Inflammatory macrophage treated with lipopolysaccharide for 4 hours (primary cell): ENCODE measurements around the gene DAPL1.

Source experiments
- DNase-seq: peaks from one replicate; pipeline ENCODE4 v3.0.0-alpha.2; 2020

DAPL1 gene

DNA sequence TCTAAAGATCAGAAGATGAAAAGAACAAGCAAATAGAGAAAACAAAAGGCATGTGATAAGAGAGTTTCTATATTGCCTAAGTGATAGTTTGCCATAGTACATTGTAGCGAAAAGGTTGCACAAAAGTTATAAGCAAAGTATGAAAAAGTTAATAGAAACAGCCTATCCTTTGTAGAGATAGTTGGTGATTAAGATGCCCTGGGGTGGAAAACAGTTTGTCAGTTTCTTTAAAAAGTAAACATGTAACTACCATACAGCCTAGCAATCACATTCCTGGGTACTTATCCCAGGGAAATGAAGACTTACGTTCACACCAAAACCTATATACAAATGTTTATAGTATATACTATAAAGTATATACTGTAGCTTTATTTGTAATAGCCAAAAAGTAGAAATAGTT lies 16.9 kb upstream of the DAPL1 start:
- DNase-seq, result no peak

DNA sequence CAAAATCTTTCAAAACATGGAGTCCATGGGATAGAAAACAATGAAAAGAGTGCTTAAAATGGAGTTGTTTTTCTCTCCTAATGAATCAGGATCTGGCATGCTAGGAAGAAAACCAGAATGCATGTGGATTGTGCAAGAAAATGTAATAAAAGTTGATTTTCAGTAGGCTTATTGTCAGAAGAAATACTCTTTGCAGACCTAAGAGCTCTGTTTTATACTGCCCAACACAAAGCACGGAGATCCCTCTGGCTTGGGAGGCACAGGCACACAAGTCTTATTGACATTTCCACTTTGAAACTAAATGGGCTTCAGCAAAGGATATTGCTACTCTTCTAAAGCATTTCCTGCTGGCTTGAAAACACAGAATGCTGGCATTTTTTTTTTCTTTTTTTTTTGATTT lies 15.5 kb upstream of the DAPL1 start:
- no peak for DNase-seq

DNA sequence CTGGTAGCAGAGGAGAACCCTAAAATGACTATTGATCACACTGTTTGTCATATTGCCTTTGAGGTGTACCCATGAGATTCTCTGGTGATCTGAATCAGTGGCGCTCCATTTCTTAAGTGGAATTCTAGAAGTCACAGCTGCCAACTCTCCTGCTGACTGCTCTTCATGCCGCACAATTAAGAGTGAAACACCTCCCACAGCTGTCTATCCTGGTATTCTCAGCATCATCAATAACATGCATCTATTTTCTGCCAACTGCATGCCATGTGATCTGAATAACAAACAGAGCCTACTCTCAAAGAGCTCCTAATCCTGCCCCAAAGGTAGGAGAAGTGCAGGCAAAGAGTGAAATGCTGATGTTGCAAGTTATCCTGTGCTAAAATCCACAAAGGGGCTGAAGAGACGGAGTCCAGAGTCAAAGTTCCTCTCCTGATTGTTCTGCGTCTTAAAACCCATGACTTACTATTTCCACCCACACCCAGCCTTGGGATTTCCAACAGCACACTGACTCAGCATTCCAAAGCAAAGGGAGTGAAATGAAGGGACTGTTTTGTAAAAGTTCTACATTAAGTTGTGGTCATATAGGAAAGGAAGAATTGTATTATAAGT lies 13.7 kb upstream of the DAPL1 start:
- peak; percentile 89 for DNase-seq

DNA sequence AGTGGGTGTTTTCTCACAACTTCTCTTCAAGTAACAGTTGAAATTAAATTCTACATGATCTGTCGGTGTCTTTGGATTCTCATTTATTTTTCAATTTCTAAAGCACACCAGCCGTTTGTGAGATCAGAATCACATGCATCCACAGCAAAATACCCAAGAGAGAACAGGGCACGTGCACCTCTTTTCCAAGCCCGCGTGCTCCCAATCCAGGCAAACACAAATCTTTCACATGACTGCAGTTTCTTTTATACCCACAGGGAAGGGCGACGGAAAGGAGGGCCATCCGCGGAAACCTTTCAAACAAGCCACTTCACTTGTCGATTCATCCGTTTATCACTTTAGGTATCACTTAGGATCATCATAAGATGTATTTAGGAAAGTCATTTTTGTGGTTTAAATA lies 13.0 kb upstream of the DAPL1 start:
- no peak for DNase-seq

DNA sequence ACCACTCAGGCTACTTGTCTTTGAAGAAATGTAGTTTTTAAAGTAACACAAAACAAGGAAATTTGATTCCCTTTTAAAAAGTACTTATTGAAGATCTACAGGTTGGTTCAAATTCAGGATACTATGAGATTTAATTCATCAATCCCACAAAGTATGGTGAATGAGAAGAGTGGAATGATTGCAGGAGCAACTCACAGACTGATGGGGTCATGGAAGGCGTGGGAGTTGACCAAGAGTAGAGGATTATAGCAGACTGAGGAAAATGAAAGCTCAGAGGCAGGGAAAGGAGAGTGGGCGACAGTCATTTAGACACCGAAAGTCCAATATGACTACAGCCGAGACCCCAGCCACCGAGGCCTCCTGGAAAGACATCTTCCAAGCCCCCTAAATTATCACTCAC lies 12.5 kb upstream of the DAPL1 start:
- peak; percentile 25 for DNase-seq

DNA sequence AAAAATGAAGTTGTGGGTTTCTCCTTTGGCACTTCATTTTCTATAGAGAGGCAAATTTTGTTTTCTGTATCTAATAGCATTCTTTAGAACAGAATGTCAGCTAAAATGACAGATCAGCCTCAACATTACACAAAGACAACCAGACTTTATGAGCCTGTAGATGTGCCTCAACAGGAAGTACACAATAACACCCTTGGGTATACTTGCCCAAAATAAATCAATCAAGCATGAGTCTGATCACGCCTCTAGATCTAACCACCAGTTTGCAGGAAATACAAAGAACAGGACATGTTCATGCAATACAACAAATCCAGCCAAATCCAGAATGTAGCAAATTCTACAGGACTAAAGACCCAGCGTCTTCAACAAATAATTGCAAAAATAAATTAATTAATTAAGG lies 11.2 kb upstream of the DAPL1 start:
- DNase-seq, result no peak

DNA sequence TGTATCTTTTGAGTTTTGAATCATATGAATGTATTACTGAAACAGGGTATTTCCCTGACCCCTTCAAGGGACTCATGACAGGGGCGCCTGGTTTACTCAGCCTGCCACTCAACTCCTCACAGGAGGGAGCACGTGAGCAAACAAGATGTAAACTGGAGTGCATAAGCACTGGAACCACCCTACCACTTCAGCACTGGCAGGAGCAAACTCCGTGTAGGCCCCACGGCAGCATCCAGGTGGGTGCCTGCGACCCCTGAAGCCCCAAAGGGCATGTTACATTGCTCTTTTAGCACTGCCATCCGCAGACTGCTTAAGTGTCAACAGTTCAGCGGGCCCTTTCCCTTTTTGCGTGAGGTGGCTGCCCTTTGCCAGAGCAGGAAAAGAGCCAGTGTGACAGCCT lies 8.2 kb upstream of the DAPL1 start:
- DNase-seq, result no peak

DNA sequence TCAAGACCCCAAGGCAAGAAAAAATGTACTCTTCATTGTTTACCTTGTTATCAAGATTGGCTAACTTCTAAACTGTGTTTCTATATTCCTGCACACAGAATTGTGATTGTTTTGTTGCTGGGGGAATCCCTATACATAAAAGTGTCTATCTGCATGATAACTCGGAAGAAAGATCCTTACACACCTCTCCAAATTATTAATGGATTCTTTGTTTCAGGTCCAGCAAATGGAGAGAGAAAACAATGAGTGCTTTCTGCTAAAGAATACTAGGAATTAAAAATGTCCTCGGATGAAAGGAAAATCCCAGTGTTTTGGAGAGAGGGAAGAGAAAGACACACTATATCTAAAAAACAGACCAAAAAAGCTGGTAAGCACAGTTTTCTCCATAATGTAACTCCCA lies 6.2 kb upstream of the DAPL1 start:
- no peak for DNase-seq

DNA sequence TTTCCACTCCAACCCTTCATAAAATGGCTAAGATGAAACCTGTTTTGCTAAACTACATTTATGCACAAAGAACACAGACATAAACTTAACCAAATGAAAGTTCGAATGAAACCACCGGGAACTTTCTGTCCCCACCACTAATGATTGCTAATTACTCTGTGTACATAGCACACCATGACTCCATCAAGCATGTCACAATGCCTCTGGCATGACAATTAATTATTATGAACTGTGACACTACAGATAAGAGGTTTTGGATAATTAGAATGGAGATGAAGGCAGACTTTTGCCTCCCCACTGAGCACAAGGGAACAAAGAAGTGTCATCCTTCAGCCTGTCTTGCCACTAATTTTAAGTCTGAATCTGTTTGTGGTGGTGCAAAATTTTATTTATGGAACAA lies 1.5 kb downstream of the DAPL1 start:
- no peak for DNase-seq

DNA sequence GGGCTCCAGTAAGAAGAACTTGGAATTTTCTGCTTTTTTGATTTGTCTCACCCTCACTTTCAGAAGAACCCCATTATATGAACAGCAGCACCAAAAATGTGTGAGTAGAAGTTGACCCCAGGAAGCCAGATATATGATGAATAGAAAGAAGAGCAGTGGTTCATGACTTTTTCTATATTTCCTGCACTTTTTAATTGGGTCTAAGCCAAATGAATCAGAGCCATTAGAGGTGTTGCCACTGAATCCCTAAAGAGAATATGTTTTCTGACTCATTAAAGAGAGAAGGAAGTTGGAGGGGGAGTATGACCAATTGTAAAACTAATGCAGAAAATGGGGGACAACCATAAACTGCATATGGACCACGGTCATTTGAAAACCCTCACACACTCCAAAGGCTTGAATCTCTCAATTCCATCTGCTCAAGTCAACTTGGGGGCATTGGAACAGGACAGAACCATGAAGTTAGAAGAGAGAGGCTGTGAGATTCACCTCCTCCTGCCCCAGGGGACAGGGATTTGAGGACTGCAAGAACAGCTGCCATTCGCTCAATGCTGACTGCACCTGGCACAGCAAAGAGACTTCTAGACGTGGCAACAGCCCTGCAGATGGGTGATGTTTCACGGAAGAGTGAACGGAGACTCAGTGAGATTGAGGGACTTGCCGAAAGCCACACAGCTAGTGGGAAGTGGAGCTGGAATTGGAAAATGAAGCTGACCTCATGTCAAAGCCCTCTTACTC lies 3.0 kb downstream of the DAPL1 start:
- DNase-seq, result no peak

DNA sequence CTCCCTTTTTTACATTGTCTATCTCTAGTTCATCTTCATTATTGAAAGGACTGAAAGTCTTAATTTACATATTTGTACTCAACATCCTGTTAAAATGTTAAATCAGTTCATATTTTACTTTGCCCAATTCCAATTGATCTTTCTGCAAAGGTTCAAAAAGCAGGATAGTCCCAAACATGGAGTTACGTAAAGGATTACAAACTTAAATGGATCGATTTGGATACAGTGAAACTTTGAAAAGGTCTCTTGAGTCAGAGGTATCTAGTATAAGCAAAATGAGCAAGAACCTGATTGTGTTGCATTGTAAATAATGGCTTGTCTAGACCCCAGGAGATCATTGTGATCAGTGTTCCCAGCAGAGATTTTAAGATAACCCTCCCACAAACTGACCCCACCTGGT lies 4.1 kb downstream of the DAPL1 start:
- DNase-seq, result no peak

DNA sequence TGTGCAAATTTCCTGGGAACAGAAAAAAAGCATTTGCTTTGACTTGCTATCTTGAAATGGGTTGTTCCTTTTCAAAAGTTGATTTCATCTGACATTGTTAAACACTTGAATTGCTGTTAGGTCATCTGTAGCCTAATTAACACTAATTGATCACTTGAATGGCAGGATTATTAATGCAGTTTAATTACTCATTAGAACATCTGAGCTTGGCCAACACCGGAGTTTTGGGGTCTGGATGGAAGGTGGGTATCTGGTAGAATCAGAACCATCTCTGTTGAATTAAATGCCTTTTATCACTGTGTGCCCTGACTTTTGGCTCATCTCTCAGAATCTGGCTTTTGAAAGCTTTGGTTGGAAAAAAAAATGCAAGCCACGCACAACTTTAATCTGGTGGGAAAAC lies 8.4 kb downstream of the DAPL1 start:
- DNase-seq, result no peak

DNA sequence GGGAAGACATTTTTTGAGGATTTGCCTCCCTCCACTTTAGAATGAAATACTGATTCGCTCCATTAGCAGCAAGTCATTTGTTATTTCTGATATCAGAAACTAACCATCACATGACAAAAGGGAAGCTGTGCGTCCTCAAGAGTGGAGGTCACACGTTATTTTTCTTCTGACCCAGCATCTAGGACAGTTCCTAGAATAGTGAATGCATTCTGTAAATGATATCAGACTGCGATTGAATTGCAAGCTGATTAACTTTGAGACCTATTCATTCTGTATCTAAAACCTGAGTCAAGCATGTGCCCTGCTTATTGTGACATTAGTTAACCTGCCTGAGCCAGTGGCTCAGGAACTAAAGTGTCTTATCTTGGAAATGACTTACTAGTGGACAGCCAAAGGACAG lies 10.1 kb downstream of the DAPL1 start:
- DNase-seq, result no peak

DNA sequence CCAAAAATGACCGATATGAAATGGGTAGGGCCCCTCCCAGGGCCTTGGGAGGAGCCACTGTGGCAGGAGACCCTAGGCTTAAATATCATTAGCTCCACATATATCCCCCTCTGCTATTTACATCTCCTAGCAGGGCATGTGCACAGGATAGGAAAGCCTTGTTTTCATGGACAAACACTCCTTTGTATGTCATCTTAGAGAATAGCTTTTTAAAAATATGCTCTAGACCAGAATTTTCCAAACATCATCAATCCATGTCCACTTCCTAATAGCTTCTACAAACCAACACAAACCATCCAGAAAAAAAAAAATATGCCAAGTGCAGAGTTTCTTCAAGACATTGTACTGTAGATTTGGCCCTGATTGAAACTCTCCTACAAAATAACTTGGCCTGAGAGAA lies 10.8 kb downstream of the DAPL1 start:
- no peak for DNase-seq

DNA sequence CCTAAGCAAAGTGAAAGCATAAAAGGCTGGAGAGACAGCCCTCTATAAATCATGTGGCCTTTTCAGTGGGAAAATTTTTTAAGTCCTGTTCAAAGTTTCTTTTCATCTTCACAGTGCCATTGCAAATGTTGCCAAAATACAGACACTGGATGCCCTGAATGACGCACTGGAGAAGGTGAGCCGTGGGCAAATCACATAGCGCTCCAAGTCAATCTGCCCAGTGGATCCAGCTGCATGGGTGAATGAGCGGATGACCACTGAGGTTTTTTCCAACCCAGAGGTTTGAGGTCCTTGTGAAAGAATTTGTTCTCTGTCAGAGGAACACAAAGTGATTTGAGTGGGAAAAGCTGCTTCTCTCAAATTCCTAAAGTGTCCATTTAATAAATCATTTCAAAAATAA lies 11.8 kb downstream of the DAPL1 start:
- DNase-seq, result no peak

DNA sequence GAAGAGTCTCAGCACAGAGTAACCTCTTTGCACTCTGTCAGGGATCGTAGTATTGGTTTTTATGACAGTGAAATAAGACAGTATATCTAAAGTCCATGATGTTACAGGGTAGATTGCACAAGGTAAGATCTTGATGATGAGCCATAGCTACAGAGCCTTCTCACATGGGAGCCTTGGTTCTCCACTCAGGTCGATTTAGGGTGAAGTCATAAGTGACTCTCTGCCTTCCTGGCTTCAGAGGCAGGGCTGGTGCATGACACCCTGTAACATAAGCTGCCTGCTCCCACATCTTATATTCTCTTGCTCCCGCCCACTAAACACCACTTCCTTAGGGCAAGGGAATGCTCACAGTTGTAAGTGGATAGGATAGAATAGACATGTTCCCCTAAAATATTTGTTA lies 13.3 kb downstream of the DAPL1 start:
- peak; percentile 18 for DNase-seq

DNA sequence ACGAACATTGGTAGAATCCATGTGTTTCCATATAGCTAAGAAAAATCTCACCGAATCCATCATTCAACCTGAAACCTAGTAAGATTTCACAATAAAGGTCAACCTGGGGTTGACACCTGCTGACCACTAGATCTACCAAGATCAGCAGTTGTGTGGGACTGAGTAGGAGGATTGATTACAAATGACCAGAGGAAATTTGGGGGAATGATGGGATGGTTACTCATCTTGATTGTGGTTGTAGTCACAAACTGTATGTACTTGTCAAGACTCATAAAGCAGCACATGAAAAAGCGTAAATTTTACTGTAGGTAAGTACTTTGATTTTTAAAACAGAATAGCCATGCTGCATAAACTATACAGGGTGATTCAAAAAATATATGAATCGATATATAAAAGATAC lies 14.7 kb downstream of the DAPL1 start:
- DNase-seq, result no peak

DNA sequence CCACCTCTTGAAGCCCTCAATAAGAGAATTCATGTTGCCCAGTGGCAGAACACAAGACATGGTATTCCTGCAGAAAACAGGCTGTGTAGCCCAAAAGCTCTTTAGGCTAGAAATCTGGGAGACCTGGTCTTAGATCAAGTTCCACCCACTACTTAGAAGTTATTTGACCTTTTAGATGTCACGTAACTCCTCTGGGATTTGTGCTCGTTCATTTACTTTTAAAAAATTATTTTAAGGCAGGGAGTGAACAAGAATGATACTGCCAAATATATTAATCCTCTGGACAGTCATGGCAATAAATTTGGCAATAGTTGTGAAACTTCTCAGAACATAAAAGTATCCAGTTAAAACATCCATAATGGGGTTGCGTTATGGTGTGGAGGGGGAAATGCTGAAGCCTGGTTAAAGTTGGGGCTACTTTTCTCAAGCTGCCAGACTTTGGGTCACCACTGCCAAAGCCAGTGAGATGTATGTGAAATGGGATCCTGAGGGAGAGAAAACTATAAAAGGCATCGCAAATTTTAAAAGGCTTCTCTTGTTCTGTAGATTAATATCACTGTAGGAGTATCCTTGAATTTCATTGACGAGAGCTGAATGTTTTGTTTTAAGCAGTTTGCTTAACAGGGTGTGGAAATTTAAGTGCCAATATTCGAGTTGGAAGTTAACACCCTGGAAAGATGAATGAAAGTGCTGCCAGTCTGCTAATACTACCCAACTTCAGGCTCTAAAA lies 15.8 kb downstream of the DAPL1 start:
- no peak for DNase-seq

DNA sequence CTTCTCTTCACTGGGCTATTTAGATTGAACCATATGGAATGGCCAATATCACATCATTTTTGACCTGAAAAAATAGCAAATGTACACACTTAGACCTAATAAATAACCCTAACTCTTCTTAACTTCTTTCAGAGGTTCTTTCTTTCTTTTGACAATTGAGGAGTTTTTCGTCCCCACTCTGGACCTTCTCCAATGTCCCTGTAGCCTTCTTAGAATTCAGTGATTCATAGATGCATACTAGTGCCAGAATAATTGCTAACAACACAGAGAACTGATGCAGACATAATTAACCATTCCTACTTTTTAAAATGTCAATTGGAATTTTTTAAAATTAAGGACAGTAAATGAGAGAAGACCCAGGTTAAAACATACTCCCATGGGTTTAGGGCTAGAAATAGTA lies 20.0 kb downstream of the DAPL1 start:
- no peak for DNase-seq

DNA sequence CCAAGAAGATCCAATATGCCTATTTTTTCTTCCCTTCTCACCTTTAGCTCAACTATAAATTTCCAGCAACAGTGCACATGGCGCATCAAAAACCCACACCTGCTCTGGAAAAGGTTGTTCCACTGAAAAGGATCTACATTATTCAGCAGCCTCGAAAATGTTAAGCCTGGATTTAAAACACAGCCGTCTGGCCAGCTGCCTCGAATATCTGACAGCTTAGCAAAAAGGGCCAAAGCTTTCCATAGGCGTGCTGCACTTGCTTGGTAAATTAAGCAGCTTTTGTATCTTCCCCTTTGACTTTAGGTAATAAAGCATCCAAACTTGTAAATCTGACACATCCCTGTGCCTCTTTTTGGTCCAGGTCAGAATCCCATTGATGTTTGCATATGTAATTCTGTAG lies 20.5 kb downstream of the DAPL1 start:
- no peak for DNase-seq

DNA sequence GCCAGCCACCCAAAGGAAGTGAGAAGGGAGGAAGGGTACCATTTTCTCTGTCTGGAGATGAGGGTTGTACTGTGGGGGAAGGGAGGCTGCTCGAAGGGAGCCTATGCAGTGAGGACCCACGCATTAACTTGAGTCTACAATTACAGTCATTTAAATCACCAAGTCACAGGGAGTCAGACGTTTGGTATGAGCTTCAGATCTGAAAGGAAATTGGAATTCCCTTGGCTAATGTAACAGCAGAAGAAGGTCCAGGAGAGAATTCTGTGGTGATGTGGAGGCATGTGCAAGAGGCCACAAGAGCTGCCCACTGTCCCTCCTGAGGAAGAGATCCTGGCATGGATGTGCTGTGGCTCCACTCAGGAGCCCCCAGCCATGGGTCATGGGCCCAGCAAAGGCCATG lies 22.5 kb downstream of the DAPL1 start:
- DNase-seq, result no peak

DNA sequence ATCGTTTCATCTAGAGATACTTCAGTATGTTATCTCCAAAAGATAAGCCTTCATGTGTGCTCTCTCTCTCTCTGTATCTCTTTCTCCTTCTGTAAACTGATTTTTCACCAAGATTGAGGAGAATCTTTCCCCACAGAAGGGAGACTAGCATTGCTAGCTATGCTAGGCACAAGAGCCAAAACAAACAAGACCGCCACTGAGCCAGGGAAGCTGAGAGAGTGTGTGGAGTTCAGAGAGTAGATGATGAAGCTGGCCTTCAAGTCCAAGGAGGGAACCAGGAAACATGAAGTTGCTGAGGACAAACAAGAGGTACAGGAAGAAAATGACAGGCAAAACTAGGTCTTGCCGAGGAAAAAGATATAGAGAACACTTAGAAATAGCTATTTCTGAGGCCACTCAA lies 23.4 kb downstream of the DAPL1 start:
- no peak for DNase-seq

DNA sequence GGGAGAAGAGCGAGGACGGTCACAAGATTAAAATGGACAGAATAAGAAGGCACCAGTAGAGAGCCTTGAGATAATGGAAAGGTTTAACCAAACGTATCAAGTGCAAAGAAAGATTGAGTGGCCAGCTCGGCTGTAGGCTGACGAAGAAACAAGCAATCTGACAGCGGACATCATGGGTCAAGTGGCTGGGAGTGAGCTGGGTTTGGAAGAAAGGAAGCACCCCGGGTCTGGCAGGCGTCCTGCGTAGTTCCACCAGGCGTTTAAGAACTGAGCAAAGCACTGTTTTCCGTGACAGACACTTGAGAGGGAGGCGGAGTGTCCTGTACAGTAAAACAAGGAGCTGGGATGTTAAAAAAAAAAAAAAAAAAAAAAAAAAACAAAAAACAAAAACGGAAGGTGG lies 27.1 kb downstream of the DAPL1 start:
- no peak for DNase-seq

DNA sequence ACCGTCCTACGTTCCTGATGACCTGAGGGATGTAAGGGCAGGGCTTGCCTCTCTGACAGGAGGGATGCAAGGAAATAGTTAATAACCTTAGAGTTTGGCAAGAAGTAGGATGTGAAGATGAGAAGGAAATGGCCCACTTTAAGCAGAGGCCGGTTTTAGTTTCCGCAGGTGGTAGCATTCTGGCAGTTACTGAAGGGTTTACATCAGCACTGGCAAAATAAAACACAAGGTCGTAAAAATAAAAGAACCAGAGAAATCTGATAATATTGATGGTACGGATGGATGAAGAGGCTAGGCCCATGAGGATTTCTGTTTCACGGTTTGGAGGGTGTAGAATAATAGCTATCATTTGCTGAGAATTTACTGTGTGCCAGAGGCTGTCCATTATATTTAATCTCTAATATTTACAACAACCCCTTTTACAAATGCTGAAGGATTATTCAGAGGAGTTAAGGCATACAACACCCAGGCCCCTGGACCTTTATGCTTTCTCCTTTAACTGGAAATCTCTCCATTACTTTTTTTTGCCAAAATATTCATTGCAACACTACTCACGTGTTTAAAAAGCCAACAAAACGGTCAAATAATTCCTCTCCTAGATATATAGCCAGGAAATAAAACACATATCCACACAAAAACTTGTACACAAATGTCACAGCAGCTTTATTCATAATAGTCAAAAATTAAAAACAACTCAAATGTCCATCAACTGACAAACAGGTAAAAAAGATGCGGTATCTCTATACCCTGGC lies 28.5 kb downstream of the DAPL1 start:
- DNase-seq, result no peak
